ENCODE data around the gene EPS8.
A peak's percentile ranks its signal among the peaks of the same experiment; 100 is the strongest.
"Not testable (repeated sequence)": the region's sequence is repeated elsewhere in the genome, so short reads cannot be mapped to it uniquely, and the experiment has no call there.

Gene EPS8

DNA sequence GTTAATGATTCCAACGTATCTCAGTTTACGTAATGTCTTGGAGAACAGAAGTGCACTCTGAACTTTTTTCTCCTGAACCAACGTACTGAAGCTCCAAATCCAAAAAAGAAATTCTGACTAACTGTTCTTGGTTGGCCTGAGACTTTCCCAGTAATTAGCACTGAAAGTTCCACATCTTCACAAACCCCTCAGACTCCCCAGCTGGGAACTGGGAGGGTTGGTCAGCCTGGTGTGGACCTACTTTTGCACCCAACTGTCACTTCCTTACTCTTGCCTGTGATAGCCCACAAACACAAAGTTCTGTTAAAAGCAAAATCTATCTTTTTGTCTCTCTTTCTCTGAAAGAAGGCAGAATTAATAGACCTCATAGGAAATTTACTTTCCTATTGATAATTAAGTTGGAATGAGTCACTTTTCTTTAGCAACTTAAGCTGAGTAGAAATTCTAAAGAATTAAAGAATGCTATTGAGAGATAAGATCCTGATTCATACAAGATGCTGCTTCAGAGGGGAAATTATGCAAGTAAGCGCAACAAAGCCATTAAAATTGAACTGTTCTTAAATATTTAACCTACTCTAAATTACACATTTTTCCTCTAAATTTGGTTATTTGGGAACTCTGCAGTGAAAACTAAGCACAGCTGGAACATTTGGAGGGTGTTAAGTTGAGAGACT is 155.0 kb downstream of the EPS8 start:
- no peak for DNase-seq

DNA sequence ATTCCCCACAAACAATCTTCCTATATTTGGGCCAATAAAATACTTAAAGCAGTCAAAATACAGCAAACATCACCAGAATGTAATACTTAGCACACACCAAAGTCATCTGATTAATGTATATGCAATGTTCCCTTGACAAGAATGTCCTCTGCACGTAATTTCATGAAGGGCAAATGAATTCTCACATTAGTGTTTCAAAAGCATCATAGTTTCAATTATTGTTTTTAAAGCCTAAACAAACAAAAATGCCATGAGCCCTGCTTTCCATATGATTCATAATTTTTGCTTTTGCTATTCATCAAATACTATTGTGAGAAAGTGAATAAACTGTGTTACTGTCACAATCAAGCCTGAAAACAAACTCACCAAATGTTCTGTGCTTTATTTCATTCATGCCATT is 156.0 kb downstream of the EPS8 start:
- DNase-seq = no peak

DNA sequence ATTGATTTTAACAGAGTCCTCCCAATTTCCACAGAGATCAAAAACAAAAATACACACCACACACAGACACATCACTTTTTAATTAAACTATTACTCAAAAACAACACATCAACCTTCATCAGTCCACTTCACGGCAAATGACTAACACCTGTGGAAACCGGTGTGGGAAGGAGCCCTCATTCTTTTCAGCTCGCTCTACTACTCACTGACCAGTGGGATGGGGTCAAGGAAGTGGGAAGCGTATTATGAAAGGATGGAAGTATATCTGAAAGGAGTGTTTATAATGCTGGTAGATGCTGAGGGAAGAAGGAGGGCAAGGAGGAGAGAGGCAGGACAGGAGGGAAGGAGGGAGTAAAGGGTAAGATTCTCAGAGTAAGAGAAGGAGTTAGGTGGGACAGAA is 156.5 kb downstream of the EPS8 start:
- no peak for DNase-seq

DNA sequence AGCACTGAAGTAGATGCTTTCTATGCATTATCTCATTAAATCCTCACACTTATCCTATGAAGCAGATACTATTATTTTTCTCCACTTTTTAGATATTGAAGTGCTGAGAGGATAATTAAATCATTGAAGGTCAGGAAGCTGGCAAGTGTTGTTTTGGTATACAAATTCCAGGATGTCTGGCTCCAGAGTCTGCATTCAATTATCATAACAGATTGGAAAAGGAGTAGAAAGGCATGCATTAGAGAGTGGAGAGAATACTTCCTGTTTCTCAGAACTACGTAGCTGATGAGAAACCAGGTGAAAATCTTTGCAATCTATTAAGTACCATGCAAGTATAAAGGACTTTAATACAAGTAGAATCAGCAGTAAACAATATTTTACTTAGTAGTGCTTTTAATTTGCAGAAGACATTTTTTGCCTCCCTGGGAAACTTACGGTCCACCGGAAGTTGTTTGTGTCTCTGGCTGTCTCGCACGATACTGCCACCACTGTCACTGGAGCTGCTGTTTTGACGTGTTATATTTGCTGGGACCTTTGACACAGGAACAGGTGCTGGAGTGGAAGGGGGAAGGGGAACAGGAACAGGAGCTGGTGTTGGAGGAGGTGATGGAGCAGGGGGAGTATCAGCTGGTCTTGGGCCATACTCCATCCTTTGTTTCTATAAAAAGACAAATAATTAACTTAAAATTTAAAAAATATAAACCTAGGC is 158.0 kb downstream of the EPS8 start:
- no peak for DNase-seq

DNA sequence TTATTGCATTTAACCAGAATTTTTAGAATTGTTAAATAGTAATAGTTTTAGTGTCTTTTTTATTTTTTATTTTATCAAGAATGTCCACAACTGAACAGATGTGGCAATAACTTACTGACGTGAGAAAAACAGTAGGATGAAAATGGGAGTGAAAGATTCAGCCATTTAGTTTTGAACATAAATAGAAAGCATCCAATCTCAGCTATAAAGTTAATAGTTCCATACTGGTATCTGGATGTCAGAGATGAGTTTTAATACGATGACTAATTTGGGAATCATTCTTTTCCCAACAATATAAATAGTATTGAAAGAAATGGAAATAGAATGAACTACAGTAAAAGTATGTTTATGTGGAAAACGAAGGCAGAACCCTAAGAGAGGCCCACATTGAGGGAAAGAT is 159.4 kb downstream of the EPS8 start:
- DNase-seq = no peak

DNA sequence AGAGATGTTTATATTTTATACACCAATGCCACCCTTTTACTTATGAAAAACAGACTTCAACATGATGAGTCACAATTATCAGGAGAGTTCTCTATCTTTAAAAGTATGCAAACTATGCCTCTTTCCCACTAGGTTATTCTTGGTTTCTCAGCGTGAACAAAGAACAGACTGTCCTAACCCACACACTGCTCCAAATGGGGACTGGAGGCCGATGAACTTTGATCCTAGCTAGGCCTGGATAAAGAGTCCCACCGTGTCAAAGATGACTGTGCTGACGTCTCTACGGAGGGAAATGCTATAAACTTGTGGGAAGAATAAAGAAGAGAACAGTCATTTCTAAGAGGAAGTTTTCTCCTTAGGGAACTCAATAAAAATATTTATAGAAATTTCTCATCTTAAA is 160.1 kb downstream of the EPS8 start:
- peak; percentile 50 for DNase-seq

DNA sequence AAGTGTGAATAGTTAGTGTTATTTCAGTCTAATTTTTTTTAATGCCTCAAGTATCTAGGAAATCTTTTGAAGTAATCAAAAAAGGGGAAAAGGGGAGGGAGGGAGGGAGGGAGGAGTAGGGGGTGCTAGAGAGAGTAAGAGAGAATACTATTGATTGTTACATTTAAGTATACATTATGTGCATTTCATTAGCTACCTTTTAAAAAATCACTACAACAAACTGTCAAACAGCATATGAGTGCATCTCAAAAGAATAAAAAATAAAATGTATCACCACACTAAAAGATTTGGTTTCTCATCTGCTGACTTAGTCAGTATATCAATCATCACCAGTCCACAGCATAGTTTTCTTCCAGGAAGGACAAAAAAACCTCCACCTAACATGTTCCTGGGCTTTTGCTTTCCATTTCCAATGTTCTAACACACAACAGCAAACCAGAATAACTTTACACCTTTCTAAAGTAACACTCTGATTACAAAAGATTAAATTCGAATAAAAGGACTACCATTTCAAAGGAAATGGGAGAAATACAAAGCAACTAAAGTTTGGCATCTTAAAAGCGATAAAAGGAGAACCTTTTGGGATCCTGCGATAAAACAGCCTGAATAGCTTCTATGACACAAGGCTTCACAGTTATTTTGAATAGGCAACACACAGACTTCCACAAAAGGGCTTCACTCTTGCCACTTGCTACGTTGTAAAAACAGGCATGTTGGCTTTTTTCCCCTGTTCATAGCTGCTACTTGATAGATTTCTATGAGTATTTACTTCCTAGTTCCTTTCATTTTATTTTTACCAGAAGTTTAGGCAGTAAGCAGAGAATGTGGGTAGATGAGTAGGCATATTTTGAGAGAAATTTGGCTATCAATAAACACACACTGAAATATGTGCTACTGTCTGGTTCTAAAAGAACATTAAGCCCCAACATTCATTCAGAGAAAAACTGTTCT is 160.9 kb downstream of the EPS8 start:
- DNase-seq = no peak

DNA sequence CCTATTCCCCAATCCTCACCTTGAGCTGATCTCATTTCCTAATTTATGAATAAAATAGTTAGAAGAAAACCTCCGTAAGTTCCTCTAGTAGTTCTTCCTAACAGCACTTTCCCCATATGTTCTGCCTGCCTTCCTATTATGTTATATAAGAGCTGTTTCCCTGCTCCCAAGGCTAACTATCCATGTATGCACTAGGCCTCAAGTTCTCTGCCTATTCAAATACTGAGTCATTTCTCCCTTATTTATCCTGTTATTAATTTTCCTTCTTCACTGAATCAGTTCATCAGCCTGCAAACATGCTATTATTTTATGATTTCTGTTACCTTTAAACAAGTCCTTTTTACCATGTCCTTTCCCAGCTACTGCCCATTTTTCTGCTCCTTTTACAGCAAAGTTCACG is 164.1 kb downstream of the EPS8 start:
- DNase-seq = no peak

DNA sequence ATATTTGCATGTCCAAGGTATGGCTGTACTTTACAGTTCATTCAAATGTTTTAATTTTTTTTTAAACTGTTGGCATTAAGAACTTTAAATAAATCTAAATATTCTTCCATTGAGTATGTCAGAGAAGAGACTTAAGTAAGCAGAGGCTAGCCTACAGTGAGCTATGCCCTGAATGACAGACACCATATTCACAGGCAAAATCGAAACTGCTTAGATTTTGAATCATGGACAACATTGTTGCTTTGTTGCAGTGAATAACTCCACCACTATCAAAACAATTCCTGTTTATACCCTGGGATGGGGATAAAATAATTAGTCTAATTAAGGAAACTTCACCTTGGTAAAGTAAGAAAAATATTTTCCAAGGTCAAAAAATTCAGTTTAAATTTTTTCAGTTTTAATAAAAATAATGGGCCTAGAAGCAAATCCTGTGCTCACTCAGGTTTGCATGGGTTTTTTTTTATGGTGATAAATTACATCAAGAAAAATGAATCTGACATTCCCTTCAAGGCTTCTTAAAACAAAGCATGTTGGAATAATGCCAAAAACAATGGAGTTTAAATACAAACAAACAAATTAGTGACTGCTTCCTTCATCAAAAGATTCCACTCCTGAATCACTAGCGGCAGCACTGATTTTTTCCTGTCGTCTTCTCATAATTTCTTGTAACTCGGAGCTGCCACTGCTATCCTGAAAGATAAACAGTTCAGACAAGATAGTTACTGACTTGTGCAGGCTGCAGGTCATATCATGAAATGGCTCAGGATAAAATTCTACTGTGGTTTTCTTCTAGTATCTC is 168.2 kb downstream of the EPS8 start:
- no peak for DNase-seq

DNA sequence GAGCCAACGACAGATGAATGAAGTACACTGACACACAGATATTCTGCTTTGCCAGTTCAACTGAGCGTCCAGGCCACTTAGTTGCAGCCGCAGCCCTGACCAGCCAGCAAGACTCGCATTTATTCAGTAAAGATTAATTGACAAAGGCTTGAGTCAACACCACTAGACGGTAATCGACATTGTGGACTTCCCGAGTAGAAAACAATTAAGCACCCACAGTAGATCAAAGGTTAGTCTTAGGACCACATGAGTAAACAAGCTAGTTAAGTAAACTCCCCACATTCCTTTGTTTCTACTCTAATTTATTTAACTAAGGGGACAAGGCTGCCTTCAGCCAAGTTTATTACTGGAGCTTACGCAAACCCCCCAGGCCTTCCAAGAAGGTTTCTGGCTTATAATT is 172.7 kb downstream of the EPS8 start:
- not testable (repeated sequence) for DNase-seq

DNA sequence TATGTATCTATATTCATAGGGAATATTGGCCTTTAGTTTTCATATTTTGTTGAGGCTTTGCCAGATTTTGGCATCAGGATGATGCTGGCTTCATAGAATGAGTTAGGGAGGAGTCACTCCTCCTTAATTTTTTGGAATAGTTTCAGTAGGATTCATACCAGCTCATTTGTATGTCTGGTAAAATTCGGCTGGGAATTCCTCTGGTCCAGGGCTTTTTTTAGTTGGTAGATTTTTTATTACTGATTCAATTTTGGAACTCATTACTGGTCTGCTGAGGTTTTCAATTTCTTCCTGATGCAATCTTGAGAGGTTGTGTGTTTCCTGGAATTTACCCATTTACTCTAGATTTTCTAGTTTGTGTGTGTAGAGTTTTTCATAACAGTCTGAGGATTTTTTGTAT is 175.2 kb downstream of the EPS8 start:
- DNase-seq = no peak

DNA sequence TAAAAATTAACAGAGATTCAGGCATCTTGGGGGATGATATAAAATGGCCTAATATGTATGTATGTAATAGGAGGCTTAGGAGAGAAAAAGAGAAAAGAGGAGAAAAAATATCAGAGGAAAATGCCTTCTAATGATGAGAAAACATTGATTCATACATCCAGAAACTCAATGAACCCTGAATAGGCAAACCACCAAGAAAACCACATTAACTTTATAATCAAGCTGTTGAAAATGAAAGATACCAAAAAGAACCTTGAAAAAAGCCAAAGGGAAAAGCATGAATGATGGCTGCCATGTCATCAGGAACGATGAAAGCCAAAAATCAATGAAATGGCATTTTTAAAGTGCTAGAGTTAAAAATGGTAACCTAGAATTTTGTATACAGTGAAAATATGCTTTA is 180.2 kb downstream of the EPS8 start:
- no peak for DNase-seq

DNA sequence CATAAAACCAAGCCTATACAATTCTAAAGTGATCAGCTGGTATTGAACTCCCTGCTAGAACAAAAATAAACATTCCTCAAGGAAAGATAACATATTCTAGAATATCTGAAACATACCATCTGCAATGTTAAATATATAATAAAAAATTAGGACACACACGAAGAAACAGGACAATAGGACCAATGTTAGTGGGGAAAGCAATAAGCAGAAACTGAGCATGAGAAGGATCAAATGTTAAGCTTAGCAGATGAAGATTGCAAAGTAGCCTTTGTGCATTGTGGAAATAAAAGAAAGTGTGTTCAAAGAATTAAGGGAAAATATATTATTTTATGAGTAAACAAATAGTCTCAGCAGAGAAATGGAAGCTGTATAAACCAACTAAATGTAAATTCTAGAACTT is 180.8 kb downstream of the EPS8 start:
- no peak for DNase-seq

DNA sequence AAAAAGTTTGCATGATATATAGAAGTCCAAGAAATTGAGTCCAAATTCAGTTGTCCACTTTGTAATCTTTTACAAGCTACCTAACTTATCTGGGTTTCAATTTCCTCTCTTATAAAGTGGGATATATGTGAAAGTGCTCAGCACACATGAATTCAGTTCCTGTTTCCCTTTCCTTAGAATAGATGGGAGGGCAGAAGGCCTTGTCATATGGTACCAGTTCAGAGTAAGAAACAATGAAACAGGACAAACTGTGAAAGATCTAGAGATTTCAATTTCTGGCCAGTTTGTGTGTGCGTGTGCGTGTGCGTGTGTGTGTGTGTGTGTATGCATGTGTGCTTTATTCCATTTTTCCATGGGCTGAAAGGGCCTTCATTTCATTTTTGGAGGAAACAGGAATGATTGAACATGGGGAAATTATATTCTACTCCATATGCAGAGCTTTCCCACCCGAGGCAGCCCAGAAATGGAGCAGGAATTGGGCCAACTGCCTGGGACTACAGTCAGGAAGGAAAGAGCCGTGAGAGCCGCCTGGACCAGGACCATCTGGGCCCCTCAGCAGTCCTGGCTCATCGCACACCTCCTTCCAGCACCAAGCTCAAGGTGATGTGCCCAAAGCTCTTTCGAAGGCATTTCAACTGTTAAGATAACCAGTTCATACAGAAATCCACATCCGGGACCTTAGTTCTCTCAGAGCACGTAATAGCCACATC is 183.2 kb downstream of the EPS8 start:
- DNase-seq = no peak

DNA sequence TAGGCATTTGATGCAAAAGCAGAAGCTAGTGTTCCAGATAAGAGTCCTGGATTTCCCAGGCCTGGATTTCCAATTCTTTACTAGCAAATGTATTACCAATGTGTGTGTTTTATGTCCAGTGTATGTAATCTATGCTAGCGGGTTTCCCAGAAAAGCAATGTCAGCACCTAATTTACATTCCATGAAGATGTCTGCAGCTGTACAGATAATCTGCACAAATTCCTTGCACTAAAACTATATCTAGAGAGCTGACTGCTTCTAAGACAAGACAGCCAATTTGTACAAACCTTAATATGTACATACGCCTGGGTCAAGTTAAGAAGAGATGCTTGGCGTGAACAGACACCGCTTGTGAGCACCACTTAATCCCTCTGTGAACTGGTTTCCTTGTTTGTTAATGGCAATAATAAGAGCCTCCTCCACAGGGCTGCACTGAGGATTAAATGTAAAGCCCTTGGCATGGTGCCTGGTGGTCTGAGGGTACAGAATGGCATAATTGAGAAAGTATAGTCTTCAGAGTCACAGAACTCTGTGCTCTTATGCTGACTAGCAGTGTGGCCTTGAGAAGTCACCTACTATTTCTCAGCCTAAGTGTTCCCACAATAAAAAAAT is 185.6 kb downstream of the EPS8 start:
- peak; percentile 53 for DNase-seq

DNA sequence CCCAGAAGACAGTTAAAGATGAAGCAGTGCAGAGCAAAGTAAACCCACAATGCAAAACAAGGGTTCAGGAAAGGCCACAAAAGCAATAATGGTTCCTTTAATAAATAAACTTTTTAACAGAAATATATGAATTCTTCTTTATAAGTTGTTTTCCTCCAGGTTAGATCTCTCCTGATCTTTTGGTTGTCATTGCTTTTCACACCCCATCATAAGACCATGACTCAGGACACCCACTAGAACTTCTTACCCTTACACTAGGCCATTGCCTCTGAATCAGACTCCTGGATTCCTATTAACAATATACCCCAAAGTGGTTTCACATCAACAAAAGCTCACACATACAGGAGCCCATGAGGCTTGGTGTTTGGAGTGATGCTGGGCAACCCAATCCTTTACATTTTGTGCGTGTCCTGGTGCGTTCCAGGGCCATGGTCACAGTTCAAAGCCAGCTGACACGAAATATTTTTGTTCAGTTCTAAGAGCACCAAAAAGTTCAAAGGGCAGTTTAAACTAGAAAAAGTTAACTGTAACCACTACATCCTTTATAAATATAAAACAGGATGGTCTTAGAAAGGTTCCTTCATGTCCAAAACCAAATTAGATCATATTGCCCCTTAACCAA is 187.0 kb downstream of the EPS8 start:
- no peak for DNase-seq

DNA sequence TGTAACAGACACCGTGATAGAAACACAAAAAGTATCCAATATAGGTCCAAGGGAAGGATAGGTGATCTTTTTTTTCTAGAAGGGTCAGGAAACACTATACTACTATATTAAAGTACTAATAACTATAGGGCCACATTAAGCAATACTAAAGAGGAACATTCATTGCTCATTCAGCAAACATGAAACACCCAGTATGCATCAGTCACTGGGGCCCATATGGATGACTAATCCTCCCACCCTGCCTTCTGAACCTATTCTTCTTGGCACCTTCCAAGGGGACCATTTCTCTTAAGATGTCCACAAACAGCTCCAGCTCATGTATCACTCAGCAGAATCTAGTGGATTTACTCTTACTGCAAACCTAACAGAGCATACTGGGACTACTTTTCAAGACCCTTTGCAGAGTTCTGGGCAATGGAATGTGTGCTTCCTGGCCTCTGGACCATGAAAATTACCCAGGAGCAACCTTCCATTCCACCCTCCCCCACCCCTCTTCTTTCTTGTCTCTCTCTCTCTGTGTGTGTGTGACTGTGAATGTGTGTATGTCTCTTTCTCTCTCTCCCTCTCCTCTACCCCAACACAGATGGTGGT is 187.9 kb downstream of the EPS8 start:
- no peak for DNase-seq

DNA sequence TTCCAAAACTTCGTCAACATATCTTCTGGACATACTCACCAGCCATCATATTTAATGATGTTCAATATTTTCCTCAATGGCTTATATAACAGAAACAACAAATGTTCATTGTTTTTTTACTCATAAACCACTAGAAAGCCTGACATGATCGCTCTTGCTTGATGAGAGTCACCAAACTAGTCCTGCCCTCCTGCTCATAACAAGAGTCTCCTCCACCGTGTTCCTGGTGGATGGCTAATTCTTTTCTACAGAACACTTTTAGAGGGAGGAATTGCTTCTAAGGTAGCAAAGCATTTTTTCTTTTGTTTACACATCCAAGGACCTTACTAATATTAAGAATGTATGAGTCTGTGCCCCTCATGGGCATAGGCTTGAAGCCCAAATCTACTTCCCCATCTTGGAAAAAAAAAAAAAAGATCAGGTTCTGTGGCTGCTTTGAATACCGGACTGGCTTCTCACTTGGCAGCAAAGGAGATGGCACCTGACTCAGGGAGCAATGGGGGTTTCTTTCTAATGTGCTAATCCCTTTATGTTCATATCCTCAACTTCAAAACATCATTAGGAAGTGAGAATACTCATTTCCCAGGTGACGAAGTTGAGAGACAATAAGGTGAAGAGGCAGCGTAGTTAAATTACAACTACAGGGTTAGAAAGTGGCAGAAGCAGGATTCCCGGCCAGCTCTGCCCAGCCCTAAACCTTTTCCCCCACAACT is 188.8 kb downstream of the EPS8 start:
- no peak for DNase-seq

DNA sequence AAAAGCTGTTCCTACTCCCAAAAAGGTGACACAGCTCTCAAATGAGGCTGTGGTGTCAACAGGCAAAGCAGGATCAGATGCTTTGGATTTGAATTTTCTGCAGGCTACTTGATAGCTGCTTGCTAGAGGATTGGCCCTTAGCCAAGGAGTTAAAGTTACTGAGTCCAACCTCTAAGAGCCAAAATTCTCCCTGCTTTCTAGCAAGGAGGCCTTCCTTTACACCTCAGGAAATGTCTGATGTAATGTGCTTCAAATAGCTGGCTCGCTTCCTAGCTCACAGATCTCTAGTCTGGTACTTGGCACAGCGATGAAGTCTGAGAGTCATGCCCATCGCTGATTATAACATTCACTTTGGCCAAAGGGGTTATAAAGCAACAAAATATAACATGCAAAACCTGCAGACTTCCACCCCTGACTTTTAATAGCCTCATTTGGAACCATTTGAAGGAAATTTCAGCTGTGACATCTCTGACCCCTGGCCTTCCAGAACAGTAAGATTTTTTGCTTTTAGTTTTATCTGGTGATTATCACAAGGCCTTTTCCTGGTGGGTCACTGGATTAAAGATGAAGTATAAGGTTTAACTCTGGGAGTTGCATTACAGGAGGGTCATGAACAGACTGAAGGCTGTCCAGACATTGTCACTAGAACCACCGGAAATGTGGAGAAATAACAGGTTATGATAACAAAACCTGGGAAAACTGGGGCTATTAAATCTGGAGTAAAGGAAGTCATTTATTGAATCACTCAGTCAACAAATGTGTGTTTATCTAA is 189.7 kb downstream of the EPS8 start:
- DNase-seq = no peak
